GM13976 (cell line): ENCODE results near the gene ADAMTS13.

ENCODE experiments used
- DNase-seq: peaks from one replicate; pipeline ENCODE4 v3.0.0; 2012; ENCODE audit warnings: low spot score
- in situ Hi-C: fragments of 300-500 bp; cut with MboI; formaldehyde crosslinking; loops from one replicate; pipeline ENCODE4 v1.12.0; 2022; ENCODE audit warnings: low sequenced_read_pairs, mixed read lengths, inconsistent platforms; ENCODE audit not compliant: unreplicated experiment
- TF ChIP-seq, protein P1 (sequence below): IDR thresholded peaks from 2 replicates; pipeline ENCODE4 v1.5.1; 2012; ENCODE audit warnings: borderline replicate concordance, mild to moderate bottlenecking; ENCODE audit not compliant: insufficient read depth; ENCODE audit errors: extremely low read depth, missing control alignments, control extremely low read depth

ADAMTS13 gene

DNA sequence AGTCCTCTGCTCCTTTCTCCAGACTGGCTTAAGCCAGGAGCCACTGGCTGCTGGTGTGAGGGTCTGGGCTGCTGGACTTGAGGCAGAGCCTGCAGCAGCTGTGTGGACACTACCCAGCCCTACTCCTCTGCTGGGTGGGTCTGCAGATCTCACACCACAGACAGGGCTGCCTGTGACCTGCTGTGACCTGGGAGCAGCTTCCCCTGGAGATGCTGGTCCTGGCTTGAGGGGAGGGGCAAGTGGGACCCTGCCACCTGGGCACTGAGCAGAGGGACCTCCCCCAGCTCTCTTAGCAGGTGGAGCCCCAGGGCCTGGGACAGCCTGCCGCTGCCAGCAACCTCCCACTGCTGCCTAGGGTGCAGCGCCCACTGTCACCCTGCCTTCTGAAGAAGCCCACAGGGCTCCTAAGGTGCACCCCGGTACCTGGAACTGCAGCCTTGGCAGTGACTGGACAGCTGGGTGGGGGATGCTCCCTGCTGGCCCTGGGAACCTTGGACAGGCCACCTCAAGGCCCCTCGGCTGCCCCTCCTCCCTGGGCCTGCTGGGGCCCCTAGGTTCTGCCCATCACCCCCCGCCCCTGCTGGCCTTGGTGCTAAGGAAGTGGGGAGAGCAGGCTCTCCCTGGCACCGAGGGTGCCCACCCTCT lies 46.7 kb downstream of the ADAMTS13 start:
- in situ Hi-C loops = no loop called here
- DNase-seq = no peak
- TF ChIP-seq, protein P1, sequence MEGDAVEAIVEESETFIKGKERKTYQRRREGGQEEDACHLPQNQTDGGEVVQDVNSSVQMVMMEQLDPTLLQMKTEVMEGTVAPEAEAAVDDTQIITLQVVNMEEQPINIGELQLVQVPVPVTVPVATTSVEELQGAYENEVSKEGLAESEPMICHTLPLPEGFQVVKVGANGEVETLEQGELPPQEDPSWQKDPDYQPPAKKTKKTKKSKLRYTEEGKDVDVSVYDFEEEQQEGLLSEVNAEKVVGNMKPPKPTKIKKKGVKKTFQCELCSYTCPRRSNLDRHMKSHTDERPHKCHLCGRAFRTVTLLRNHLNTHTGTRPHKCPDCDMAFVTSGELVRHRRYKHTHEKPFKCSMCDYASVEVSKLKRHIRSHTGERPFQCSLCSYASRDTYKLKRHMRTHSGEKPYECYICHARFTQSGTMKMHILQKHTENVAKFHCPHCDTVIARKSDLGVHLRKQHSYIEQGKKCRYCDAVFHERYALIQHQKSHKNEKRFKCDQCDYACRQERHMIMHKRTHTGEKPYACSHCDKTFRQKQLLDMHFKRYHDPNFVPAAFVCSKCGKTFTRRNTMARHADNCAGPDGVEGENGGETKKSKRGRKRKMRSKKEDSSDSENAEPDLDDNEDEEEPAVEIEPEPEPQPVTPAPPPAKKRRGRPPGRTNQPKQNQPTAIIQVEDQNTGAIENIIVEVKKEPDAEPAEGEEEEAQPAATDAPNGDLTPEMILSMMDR = no peak

DNA sequence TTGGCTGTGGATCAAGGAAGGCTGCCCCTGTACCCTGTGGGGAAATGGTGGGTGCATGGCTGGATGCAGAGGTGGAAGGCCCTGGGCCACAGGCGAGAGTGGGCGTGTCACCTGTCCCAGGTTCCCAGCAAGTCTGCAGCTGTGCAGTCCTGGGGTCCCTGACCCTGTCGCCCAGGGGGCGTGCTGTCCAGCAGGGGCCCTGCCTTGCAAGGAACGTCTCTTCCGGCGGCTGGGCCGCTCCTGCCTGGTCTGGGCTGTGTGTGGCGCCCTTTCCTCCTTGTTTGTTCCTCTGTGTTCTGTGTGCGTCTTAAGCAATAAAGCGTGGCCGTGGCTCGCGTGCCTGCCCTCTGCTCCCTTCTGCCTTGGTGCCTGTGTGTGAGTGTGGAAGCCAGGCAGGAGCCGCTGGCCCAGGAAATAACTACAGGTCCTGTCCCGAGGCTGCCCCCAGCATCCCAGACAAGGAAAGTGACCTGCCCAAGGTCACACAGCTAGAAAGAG lies 48.3 kb downstream of the ADAMTS13 start:
- no peak for DNase-seq
- TF ChIP-seq, protein P1 = no peak
- in situ Hi-C loops = no loop called here

DNA sequence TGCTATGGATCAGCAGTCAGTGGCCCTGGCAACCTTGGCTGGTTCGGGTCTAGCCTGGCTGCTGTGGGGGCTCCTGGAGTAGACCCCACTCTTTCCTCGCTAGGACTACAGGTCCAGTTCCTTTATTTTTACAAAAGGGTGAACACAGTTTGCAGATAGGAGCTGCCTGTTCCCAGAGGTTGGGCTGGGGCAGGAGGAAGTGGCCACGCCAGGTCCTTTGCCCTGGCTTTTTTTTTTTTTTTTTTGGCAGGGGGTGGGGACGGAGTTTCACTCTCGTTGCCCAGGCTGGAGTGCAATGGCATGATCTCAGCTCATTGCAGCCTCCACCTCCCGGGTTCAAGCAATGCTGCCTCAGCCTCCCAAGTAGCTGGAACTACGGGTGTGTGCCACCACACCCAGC lies 48.8 kb downstream of the ADAMTS13 start:
- no peak for DNase-seq
- TF ChIP-seq, protein P1 = no peak
- in situ Hi-C loops = no loop called here

DNA sequence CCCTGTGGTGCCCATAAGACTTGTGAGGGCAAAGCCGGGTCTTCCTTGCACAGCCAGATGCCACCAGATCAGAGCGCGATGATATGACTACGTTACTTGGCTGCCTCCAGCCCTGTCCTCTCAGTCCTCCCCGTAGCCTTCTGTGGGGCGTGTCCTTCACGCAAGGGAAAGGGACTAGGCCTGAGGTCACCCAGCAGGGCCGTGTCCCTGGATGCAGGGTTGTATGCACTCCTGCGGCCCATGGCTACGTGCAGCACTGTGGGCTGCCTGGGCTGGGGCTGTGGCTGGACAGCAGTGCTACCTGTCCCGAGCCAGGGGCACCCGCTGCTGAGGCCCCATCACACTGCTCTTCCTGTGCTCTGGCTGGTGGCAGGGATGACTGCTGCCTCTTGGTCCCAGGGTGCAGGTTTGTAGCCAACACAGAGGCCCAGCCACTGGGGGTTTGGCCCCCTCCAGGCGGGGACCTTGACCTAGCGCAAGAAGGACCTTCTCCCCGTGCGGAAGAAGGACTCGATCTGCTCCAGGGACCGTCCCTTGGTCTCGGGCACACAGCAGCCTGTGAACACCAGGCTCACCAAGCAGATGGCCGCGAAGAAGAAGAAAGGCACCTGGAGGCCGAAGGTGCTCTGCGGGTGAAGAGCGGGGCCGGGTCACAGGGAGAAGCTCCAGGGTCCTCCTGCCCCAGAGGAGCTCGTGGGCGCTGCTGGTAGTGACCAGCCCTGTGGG lies 49.5 kb downstream of the ADAMTS13 start:
- no peak for DNase-seq
- in situ Hi-C loops = no loop called here
- TF ChIP-seq, protein P1 = no peak

DNA sequence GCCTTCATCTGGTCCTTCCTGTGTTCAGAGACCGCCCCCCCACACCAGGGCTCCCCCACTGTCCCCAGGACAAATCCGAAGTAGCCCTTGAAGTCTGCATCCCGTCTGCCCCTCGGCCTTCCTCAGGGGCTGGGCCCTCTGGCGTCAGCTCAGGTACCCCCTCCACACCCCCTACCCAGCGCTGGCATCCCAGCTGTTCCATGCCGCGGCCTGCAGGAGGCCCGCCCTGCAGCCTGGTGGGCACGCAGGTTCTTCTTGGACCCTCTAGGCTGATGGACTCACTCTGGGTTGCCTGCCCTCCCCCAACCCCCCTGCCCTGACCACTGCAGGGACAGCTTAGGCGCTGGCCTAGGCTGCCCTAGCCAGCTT lies 50.1 kb downstream of the ADAMTS13 start:
- no peak for DNase-seq
- in situ Hi-C loops = no loop called here
- TF ChIP-seq, protein P1 = no peak

DNA sequence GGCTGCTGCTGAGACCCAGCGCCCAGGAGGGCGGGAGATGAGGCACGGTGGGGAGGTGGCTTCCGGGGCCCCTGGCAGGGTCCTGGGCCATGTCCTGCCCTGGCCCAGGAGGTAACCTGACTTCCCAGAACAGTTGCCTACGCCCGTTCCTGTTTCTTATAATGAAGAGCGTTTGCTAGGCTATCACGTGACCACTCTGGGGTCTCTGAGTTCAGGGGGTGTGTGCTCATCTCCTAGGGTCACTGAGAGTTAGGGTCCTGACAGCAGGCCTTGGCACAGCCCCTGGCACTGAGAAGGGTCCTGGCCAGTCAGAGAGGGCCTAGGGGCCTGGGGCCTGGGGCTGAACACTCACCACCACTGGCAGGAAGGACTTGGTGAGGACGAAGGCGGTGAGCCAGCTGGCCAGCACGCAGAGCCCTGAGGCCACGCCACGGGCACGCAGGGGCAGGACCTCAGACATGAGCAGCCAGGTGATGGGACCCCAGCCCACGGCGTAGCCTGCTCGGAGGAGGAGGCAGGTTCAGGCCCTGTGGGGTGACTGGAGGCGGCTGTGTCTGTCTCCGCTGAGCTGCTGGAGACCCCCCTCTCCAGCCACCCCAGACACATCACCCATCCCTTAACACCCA lies 50.7 kb downstream of the ADAMTS13 start:
- TF ChIP-seq, protein P1 = no peak
- in situ Hi-C loops = no loop called here
- DNase-seq = no peak
